A549 (cell line): ENCODE data around the gene SDC3.

ENCODE experiments used
- RAD21 ChIP-seq, 2 experiments: fragments of >200 bp in 1 of 2; sonication (Bioruptor Twin) in 1 of 2; formaldehyde crosslinking in 1 of 2; IDR thresholded peaks in 1 of 2; conservative IDR thresholded peaks in 1 of 2; 2 replicates in 1 of 2; 3 replicates in 1 of 2; pipeline ENCODE4 v1.6.1; 2012 to 2018; ENCODE audit warnings: inconsistent platforms in 1 of 2
- TF ChIP-seq, protein P1 (sequence below): fragments of >200 bp; sonication (Bioruptor Twin); formaldehyde crosslinking; IDR thresholded peaks from 3 replicates; pipeline ENCODE4 v1.5.1; 2016

DNA sequence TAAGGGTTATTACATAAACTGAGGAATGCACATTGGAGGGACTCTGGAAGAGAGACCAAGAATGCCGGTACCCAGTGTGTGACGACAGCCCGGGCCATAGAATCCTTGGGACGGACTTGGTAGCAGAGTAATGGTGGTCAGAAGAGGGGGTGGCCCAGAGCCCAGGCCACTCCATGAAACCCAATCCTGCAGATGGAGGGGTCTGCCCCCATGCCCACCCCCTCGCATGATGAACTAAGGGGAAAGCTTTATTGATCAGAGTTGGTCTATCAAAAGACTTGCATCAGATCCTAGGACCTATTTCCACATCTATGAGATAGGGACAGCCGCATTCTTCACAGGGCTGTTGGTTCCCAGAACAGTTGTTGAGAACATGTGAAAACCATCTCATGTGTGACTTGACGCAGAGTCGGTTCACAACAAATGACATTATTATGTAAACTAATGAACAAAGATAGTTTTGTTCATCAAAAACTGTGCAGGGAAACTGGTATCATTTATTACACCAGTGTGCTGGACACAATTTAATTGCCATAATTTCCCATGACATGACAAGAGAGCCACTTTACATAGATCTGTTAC, 21.5 kb upstream of the SDC3 start:
- no peak for TF ChIP-seq RAD21 (conservative IDR thresholded peaks at IDR 0.05 in 1 of 2, IDR thresholded peaks at IDR 0.05 in 1 of 2)
- TF ChIP-seq, protein P1, sequence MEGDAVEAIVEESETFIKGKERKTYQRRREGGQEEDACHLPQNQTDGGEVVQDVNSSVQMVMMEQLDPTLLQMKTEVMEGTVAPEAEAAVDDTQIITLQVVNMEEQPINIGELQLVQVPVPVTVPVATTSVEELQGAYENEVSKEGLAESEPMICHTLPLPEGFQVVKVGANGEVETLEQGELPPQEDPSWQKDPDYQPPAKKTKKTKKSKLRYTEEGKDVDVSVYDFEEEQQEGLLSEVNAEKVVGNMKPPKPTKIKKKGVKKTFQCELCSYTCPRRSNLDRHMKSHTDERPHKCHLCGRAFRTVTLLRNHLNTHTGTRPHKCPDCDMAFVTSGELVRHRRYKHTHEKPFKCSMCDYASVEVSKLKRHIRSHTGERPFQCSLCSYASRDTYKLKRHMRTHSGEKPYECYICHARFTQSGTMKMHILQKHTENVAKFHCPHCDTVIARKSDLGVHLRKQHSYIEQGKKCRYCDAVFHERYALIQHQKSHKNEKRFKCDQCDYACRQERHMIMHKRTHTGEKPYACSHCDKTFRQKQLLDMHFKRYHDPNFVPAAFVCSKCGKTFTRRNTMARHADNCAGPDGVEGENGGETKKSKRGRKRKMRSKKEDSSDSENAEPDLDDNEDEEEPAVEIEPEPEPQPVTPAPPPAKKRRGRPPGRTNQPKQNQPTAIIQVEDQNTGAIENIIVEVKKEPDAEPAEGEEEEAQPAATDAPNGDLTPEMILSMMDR = no peak
